HepG2 (cell line): ENCODE data around the gene AXIN2. TPM values are rescaled to one million over a fixed set of nuclear protein-coding genes. Genes with fewer than 3 reads are reported as not detected.

Source experiments
- AHR ChIP-seq: IDR thresholded peaks from 2 replicates; pipeline ENCODE4 v1.6.1; 2018; ENCODE audit warnings: missing genetic modification reagents, missing compliant biosample characterization
- ARHGAP35 ChIP-seq: sonication (generic); formaldehyde crosslinking; IDR thresholded peaks from 2 replicates; pipeline ENCODE4 v1.9.0; 2022; ENCODE audit warnings: mild to moderate bottlenecking, inconsistent platforms, moderate library complexity, missing genetic modification reagents, borderline replicate concordance
- ATF5 ChIP-seq: sonication (generic); formaldehyde crosslinking; IDR thresholded peaks from 2 replicates; pipeline ENCODE4 v1.4.0; 2020; ENCODE audit warnings: mild to moderate bottlenecking, low read depth, missing genetic modification reagents
- GPN1 ChIP-seq: sonication (generic); formaldehyde crosslinking; IDR thresholded peaks from 2 replicates; pipeline ENCODE4 v1.5.1; 2020; ENCODE audit warnings: missing genetic modification reagents, borderline replicate concordance
- HIVEP1 ChIP-seq: sonication (generic); formaldehyde crosslinking; IDR thresholded peaks from 2 replicates; pipeline ENCODE4 v1.4.0; 2020; ENCODE audit warnings: mild to moderate bottlenecking, missing genetic modification reagents
- HMGXB3 ChIP-seq: sonication (generic); formaldehyde crosslinking; IDR thresholded peaks from 2 replicates; pipeline ENCODE4 v1.4.0; 2020; ENCODE audit warnings: missing genetic modification reagents, borderline replicate concordance
- MXD4 ChIP-seq: IDR thresholded peaks from 2 replicates; pipeline ENCODE4 v1.6.1; 2016; ENCODE audit warnings: mild to moderate bottlenecking, missing biosample characterization, missing genetic modification reagents
- NFE2 ChIP-seq: sonication (generic); formaldehyde crosslinking; IDR thresholded peaks from 2 replicates; pipeline ENCODE4 v1.4.0; 2020; ENCODE audit warnings: missing genetic modification reagents
- NFIB ChIP-seq: sonication (generic); formaldehyde crosslinking; IDR thresholded peaks from 2 replicates; pipeline ENCODE4 v1.9.0; 2021; ENCODE audit warnings: missing genetic modification reagents, mild to moderate bottlenecking, borderline replicate concordance
- PAF1 ChIP-seq: IDR thresholded peaks from 2 replicates; pipeline ENCODE4 v1.6.1; 2016; ENCODE audit warnings: missing genetic modification reagents, missing compliant biosample characterization
- ZC3H4 ChIP-seq: sonication (generic); formaldehyde crosslinking; IDR thresholded peaks from 2 replicates; pipeline ENCODE4 v1.4.0; 2020; ENCODE audit warnings: missing genetic modification reagents, borderline replicate concordance
- ZNF253 ChIP-seq: sonication (generic); formaldehyde crosslinking; IDR thresholded peaks from 2 replicates; pipeline ENCODE4 v1.8.0; 2022; ENCODE audit warnings: mild to moderate bottlenecking, missing genetic modification reagents, borderline replicate concordance
- ZNF556 ChIP-seq: sonication (generic); formaldehyde crosslinking; IDR thresholded peaks from 2 replicates; pipeline ENCODE4 v1.4.0; 2020; ENCODE audit warnings: mild to moderate bottlenecking, missing genetic modification reagents, borderline replicate concordance
- polyA plus RNA-seq, 8 experiments: library from polyadenylated mRNA; depleted of rRNA in 3 of 8; stranded (reverse) in 7 of 8; unstranded in 1 of 8; fragments of >200 nt; fragmentation: Illumina TruSeq in 4 of 8; extraction: Trizol in 4 of 8; gene quantifications; 2 replicates each; pipeline versions ENCODE4 v1.2.1 to v1.2.3, GENCODE V29; 2011 to 2016; ENCODE audit warnings: low read depth in 4 of 8, missing spikeins in 1 of 8, mixed read lengths in 1 of 8; ENCODE audit not compliant: insufficient read depth in 1 of 8
- total RNA-seq, 5 experiments: library from RNA; depleted of rRNA; stranded (reverse); fragments of >200 nt; fragmentation: Illumina TruSeq; extraction: Trizol; gene quantifications; 2 replicates each; pipeline ENCODE4 v1.2.3, GENCODE V29; 2016; ENCODE audit warnings: low read depth in 1 of 5
- TF ChIP-seq, protein P1 (sequence below): sonication (generic); formaldehyde crosslinking; conservative IDR thresholded peaks from 2 replicates; pipeline ENCODE4 v1.4.0; 2020; ENCODE audit warnings: missing genetic modification reagents
- TF ChIP-seq, protein P2 (sequence below): IDR thresholded peaks from 2 replicates; pipeline ENCODE4 v1.6.1; 2016; ENCODE audit warnings: control low read depth
- TF ChIP-seq, protein P3 (sequence below): sonication (generic); formaldehyde crosslinking; IDR thresholded peaks from 2 replicates; pipeline ENCODE4 v1.5.1; 2020; ENCODE audit warnings: missing genetic modification reagents, mild to moderate bottlenecking, borderline replicate concordance

The AXIN2 gene
- total and polyA plus RNA-seq, 2 of the 13 experiments (the other 11 are each of a cell fraction or from before 2014, with no cell fraction given), result 58.6 to 63.4 TPM

DNA sequence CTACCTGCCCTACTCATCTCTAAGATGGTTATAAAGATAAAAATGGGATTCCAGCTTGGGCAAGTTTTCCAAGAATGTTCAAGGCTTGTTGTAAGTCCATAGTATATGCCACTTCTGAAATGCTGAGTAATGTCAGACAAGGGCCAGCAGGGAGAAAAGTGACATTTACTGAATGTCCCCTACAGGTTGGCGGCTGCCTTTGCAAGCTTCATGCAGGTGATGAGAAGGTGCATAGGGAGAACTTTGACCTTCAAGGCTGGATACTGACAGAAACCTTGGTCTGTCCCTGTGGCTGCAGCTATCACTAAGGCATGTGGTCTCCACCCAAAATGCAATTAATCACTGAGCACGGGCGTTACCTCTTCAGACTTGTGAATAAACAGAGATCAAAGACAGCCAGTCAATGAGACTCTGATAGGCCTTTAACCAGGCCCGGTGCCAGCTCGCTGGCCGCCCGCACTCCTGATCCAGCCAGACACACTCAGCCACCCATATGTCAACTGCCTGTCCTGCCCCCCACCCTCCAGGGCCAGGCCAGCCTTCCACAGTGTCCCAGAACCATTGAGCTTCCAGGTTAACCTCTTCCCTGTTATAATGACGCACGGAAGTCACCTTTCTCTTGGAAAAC is 26.8 kb upstream of the AXIN2 start (continued):
- peak; percentile 40; the same call in 1 of the 2 replicates for TF ChIP-seq HMGXB3
- no peak; the same call in 1 of the 2 replicates for TF ChIP-seq MXD4 (CRISPR knock-in tag)
- peak; percentile 84 for TF ChIP-seq NFE2 (CRISPR knock-in tag)
- no peak for TF ChIP-seq ATF5
- TF ChIP-seq, protein P1, sequence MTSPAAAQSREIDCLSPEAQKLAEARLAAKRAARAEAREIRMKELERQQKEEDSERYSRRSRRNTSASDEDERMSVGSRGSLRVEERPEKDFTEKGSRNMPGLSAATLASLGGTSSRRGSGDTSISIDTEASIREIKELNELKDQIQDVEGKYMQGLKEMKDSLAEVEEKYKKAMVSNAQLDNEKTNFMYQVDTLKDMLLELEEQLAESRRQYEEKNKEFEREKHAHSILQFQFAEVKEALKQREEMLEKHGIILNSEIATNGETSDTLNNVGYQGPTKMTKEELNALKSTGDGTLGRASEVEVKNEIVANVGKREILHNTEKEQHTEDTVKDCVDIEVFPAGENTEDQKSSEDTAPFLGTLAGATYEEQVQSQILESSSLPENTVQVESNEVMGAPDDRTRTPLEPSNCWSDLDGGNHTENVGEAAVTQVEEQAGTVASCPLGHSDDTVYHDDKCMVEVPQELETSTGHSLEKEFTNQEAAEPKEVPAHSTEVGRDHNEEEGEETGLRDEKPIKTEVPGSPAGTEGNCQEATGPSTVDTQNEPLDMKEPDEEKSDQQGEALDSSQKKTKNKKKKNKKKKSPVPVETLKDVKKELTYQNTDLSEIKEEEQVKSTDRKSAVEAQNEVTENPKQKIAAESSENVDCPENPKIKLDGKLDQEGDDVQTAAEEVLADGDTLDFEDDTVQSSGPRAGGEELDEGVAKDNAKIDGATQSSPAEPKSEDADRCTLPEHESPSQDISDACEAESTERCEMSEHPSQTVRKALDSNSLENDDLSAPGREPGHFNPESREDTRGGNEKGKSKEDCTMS (CRISPR knock-in tag), result no peak
- TF ChIP-seq NFIB, result no peak
- TF ChIP-seq HIVEP1 (CRISPR knock-in tag), result 0 out of 2 replicates have a peak, but pooled peaks have one; percentile 55
- no peak for TF ChIP-seq PAF1
- no peak for TF ChIP-seq ZC3H4 (CRISPR knock-in tag)
- no peak for TF ChIP-seq GPN1
- TF ChIP-seq ZNF253, result no peak
- TF ChIP-seq, protein P2, sequence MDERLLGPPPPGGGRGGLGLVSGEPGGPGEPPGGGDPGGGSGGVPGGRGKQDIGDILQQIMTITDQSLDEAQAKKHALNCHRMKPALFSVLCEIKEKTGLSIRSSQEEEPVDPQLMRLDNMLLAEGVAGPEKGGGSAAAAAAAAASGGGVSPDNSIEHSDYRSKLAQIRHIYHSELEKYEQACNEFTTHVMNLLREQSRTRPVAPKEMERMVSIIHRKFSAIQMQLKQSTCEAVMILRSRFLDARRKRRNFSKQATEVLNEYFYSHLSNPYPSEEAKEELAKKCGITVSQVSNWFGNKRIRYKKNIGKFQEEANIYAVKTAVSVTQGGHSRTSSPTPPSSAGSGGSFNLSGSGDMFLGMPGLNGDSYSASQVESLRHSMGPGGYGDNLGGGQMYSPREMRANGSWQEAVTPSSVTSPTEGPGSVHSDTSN (CRISPR knock-in tag), result peak; percentile 46; the same call in 1 of the 2 replicates
- TF ChIP-seq ZNF556 (CRISPR knock-in tag), result peak; percentile 59; the same call in 1 of the 2 replicates
- TF ChIP-seq ARHGAP35 (CRISPR knock-in tag), result no peak
- TF ChIP-seq, protein P3, sequence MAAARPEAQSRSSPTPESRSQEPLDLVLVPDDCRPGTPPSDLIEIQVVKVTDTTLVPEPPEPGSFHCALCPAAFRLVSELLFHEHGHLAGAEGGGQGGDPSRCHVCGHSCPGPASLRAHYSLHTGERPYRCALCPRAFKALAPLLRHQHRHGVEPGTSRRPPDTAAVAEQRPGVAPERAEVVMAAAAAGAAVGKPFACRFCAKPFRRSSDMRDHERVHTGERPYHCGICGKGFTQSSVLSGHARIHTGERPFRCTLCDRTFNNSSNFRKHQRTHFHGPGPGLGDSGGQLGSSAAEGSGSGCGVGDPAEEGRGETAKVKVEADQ (CRISPR knock-in tag), result no peak
- no peak for TF ChIP-seq AHR
